Measurements from ENCODE around the gene IGSF11. TPM values are rescaled to one million over a fixed set of nuclear protein-coding genes. Genes with fewer than 3 reads are reported as not detected.

The IGSF11 gene, protein sequence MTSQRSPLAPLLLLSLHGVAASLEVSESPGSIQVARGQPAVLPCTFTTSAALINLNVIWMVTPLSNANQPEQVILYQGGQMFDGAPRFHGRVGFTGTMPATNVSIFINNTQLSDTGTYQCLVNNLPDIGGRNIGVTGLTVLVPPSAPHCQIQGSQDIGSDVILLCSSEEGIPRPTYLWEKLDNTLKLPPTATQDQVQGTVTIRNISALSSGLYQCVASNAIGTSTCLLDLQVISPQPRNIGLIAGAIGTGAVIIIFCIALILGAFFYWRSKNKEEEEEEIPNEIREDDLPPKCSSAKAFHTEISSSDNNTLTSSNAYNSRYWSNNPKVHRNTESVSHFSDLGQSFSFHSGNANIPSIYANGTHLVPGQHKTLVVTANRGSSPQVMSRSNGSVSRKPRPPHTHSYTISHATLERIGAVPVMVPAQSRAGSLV
- 0.27 and 3.6 TPM in 2 replicates for polyA plus RNA-seq

DNA sequence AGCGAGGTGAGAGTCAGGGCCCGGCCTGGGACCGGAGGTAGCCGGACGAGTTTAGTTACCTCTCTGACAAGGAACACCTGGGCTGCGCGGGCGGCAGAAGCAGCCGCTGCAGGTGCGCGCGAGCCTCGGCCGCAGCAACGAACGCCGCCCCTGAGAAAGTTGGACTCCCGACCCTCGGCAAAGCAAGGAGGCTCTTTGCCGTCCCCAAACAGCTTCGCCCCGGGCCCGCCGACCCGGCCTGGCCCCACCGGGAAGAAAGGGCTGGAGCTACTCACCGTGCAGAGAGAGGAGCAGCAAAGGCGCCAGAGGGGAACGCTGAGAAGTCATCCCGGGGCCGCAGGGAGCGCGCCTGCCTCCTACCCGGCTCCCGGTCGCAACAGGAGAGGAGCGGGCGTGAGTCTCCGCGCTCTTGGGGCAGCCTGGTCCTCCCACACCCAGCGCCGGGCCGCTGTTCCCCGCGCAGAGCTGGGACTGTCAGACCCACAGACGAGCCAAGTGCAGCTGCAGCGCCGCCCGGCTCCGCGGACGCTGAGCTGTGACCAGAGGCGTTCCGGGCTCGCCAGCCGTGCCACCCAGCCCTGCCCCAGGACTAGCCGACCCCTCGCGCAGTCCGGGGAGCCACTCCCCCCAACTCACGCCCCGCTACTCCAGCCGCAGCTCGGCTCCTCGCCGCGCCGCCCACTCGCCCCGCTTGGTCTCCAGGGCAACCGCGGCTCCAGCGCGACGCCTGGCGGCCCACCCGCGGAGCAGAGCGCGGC is at the start of gene IGSF11:
TSS of gene IGSF11 (minus strand) at position 591 of the 758 bp plus-strand sequence. CDS start at position 327, 264 bp downstream.

Other genes starting within 250 kb of the IGSF11 start
- not detected in 2 replicates for gene TEX55, start 111.3 kb upstream of the IGSF11 start, polyA plus RNA-seq
- gene UPK1B, start 138.8 kb upstream of the IGSF11 start, polyA plus RNA-seq: not detected in 2 replicates
- 7.9 and 9.9 TPM in 2 replicates for gene B4GALT4, start 206.0 kb upstream of the IGSF11 start, polyA plus RNA-seq